Astrocyte (in vitro differentiated cells and primary cell): ENCODE results near the gene ADARB2.

Source experiments
- EZH2 ChIP-seq: IDR thresholded peaks from 2 replicates; pipeline ENCODE4 v1.6.1; 2012; ENCODE audit warnings: mild to moderate bottlenecking, low read length, inconsistent platforms; ENCODE audit not compliant: insufficient read depth
- TF ChIP-seq, protein P1 (sequence below): IDR thresholded peaks from 2 replicates; pipeline ENCODE4 v1.5.1; 2011; ENCODE audit warnings: low read depth, mild to moderate bottlenecking, inconsistent platforms, low read length, moderate library complexity; ENCODE audit not compliant: insufficient read depth

DNA sequence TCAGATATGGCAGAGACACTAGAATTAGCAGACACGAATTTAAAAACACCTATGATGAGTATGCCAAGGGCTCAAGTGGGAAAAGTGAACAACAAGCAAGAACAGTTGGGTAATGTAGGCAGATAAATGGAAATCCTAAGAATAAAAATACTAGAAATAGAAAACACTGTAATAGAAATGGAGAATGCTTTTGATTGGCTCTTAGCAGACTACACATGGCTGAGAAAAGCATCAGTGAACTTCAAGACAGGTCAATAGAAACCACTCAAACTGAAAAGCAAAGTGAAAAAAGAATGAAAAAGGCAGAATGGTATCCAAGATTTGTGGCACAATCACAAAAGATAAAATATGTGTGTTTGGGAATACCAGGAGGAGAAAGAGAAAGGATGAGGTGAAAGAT lies 598.8 kb downstream of the ADARB2 start:
- TF ChIP-seq, protein P1, sequence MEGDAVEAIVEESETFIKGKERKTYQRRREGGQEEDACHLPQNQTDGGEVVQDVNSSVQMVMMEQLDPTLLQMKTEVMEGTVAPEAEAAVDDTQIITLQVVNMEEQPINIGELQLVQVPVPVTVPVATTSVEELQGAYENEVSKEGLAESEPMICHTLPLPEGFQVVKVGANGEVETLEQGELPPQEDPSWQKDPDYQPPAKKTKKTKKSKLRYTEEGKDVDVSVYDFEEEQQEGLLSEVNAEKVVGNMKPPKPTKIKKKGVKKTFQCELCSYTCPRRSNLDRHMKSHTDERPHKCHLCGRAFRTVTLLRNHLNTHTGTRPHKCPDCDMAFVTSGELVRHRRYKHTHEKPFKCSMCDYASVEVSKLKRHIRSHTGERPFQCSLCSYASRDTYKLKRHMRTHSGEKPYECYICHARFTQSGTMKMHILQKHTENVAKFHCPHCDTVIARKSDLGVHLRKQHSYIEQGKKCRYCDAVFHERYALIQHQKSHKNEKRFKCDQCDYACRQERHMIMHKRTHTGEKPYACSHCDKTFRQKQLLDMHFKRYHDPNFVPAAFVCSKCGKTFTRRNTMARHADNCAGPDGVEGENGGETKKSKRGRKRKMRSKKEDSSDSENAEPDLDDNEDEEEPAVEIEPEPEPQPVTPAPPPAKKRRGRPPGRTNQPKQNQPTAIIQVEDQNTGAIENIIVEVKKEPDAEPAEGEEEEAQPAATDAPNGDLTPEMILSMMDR: no peak
- no peak for TF ChIP-seq EZH2
